Activated T-cell treated with anti-CD3 and anti-CD28 coated beads for 48 hours (primary cell): Measurements from ENCODE around the gene CMSS1.
A peak's percentile ranks its signal among the peaks of the same experiment; 100 is the strongest.
"Not testable (repeated sequence)": the region's sequence is repeated elsewhere in the genome, so short reads cannot be mapped to it uniquely, and the experiment has no call there.

Experiments used
- DNase-seq: peaks from one replicate; pipeline ENCODE4 v3.0.0-alpha.2; 2020; ENCODE audit warnings: low read depth

The CMSS1 gene

DNA sequence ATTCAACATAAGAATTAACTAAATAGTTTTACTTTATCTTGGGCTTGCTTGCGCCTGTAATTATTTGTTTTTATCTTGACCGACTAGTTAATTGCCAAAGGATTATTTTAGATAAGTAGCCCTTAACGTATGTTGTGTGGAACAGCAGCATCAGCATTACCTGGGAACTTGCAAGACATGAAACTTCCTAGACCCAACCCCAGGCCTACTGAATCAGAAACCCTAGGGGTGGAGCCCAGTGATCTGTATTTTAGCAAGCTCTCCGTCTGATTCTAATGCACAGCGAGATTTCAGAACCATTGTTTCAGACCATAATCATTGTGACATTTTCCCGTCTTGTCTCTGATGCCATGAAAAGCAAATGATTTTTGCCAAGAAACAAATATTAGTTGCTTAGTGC is 265.5 kb downstream of the CMSS1 start:
- no peak for DNase-seq

GRCh38 chr3:100084100-100084806 is 266.6 kb downstream of the CMSS1 start:
- no peak for DNase-seq

GRCh38 chr3:100086401-100086800 is 268.7 kb downstream of the CMSS1 start:
- DNase-seq, result no peak

GRCh38 chr3:100087198-100087597 is 269.5 kb downstream of the CMSS1 start:
- DNase-seq, result no peak

GRCh38 chr3:100088735-100089368 is 271.2 kb downstream of the CMSS1 start:
- no peak for DNase-seq

GRCh38 chr3:100089812-100090668 is 272.4 kb downstream of the CMSS1 start:
- no peak for DNase-seq

DNA sequence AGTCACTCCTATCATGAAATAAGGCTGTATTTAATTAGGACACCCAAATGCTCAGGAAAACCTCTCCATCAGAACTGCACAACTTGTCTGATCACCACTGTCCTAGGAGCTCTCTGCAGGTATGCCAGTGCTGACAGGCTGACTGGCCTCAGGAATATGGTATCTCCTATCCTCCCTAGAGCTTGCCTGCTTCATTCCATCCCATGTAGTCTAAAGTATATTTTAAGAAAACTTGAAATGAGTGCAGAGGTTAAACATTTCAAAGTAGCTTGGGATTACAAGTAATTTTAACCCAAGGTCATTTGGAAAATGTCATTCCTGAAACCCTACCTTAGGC is 273.0 kb downstream of the CMSS1 start:
- no peak for DNase-seq

- no peak for DNase-seq
Measured at GRCh38 chr3:100093831-100094230, 276.2 kb downstream of the CMSS1 start.

DNA sequence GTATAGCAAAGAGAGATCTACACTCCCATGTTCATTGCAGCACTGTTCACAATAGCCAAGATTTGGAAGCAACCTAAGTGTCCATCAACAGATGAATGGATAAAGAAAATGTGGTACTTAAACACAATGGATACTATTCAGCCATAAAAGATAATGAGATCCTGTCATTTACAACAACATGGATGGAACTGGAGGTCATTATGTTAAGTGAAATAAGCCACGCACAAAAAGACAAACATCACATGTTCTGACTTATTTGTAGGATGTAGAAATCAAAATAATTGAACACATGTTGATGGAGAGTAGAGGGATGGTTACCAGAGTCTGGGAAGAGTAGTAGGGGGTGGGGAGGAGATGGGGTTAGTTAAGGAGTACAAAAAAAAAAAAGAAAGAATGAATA is 278.6 kb downstream of the CMSS1 start:
- DNase-seq, result not testable (repeated sequence)

DNA sequence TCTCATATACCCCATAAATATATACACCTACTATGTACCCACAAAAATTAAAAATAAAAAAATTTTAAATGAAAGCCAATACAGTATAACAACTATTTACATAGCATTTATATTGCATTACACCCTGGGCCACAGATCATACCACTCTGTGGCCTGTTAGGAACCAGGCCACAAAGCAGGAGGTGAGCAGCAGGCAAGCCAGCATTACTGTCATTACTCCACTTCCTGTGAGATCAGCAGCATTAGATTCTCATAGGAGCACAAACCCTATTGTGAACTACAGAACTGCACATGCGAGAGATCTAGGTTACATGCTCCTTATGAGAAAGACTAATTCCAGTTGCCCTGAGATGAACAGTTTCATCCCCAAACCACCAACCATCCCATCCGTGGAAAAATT is 279.2 kb downstream of the CMSS1 start:
- no peak for DNase-seq

DNA sequence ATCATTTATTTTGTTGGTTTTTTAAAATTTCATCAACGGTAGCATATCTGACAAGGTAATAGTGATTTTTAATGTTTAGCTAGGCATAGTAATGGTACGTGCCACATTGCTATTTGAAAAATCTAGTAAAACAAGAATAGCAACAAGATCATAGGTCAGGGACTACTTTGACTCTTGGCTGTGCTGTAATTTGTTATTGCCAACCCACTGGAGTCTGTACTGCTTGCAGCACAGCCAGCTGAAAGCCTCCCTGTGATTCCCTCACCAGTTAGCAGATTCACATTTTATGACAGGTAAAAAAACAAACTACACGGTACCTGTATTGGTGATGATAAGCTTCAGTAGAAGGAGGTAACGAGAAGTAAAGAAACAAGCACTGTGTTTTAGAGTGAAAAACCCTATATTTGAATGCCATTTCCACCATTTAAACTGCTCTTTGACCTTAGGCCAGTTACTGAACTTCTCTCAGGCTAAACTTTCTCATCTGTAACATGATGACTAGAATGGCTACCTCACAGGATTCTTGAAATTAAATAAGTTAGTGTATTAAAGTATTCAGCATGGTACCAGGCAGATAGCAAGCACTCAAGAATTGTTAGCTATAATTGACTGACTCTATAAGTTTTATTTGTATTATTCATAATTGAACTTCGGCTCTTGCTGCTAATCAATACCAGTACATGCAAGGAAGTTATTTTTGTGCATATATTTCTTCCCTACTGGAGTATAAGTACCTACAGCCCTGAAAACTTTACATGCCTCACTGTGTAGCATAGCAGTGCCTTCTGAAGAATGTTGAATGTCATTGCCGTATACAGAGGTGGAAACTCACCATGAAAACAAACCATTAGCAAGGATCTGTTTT is 280.5 kb downstream of the CMSS1 start:
- DNase-seq, result no peak

DNA sequence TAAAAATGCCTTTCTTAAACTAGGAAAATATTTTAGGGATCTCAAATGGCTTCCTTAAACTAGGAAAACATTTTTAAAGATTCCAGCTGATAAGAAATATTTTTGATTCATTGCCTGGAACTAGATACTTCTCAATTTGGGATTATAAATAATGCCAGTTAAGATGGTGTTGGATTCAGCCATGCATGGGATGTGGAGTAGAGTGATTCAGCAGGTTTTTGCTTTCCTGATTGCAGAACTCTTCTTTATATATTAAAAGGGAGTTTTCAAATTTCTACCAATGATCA is 281.1 kb downstream of the CMSS1 start:
- DNase-seq, result no peak

DNA sequence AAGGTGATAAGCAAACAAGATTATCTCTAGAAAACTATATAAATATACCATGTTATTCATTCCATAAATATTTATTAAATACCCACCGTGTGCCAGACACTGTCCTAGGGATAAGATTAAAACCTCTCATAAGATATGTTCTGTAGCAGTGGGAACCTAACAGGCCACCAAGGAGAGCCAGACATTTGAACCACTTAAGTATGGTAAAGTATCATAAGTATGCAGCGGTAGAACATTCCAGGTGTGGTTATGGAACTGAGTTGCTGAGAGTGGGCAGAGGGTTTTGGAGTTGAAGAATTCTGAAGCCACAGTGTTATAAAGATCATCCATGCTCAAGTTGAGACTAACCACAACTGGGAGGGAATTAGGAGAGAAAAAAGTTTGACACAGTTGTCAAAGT is 282.0 kb downstream of the CMSS1 start:
- DNase-seq, result no peak

GRCh38 chr3:100100425-100100824 is 282.8 kb downstream of the CMSS1 start:
- no peak for DNase-seq

DNA sequence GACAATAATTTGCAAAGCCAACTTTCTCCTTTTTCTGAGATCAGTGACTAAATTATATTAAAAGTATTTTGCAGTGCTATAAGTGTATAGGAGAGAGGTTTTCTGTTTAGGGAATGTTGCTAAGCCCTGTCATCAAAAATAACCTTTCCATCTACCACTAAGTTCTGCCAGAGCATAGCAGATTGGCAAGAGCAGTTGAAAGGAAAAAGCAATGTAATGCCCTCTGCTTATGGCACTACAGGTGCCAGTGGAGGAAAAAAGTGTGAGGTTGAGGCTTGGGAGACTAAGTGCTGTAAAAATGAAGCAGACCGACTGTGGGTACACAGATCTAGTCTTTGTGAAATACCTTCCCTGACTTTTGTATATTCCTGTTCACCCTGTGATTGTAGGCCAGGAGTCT is 285.1 kb downstream of the CMSS1 start:
- DNase-seq, result no peak

GRCh38 chr3:100103558-100104441 is 286.1 kb downstream of the CMSS1 start:
- peak; percentile 12 for DNase-seq

- no peak for DNase-seq
Measured at GRCh38 chr3:100104442-100104798, 286.8 kb downstream of the CMSS1 start.

- no peak for DNase-seq
Measured at GRCh38 chr3:100104817-100105413, 287.3 kb downstream of the CMSS1 start.

DNA sequence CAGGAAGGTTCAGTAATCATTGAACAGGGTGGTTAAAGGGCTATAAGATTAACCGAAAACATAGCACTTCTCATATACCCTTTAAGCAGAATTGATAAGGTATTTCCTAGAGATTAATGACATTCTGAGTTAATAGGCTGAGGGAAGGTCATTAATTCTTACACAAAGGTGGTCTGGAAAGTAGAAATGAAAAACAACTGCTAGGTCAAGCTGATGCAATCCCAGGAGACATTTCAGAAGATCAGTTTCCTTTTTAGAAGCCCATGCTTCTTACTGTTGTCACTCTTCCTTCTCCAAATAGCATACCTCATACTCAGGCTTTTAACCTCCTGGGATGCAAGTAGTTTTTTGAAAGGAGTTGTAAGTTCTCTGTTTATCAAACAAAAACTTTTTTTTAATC is 287.8 kb downstream of the CMSS1 start:
- DNase-seq, result no peak

GRCh38 chr3:100106094-100106493 is 288.4 kb downstream of the CMSS1 start:
- no peak for DNase-seq

GRCh38 chr3:100106531-100107141 is 289.0 kb downstream of the CMSS1 start:
- no peak for DNase-seq
